Keratinocyte (primary cell): ENCODE results near the gene SON. TPM values are rescaled to one million over a fixed set of nuclear protein-coding genes. Genes with fewer than 3 reads are reported as not detected.

Source experiments
- DNase-seq: peaks from one replicate; pipeline ENCODE4 v3.0.0-alpha.2; 2011; ENCODE audit warnings: low read depth, missing footprints, low spot score
- FAIRE-seq: peaks from 2 replicates; lab custom pipeline; 2011; peaks lifted over from hg19 to GRCh38; lab: Jason Lieb, UNC
- H2AFZ ChIP-seq: 2 replicates; pipeline ENCODE4 v1.6.0; 2012; ENCODE audit warnings: low read length, control low read depth, inconsistent platforms; ENCODE audit not compliant: control insufficient read depth
- H3K27ac ChIP-seq: 2 replicates; pipeline ENCODE4 v1.5.1; 2011; ENCODE audit warnings: low read length; ENCODE audit not compliant: control insufficient read depth, insufficient read depth
- H3K27me3 ChIP-seq: 3 replicates; pipeline ENCODE4 v1.6.0; 2011; ENCODE audit warnings: low read length; ENCODE audit not compliant: control insufficient read depth, insufficient read depth; ENCODE audit errors: extremely low read depth
- H3K36me3 ChIP-seq, 2 experiments: 2 replicates in 1 of 2; 3 replicates in 1 of 2; pipeline ENCODE4 v1.5.1; 2011; ENCODE audit warnings: low read length in 2 of 2, mild to moderate bottlenecking in 1 of 2; ENCODE audit not compliant: control insufficient read depth in 2 of 2, insufficient read depth in 2 of 2; ENCODE audit errors: extremely low read depth in 1 of 2
- H3K4me1 ChIP-seq: 3 replicates; pipeline ENCODE4 v1.5.1; 2011; ENCODE audit warnings: low read length; ENCODE audit not compliant: control insufficient read depth, insufficient read depth; ENCODE audit errors: extremely low read depth
- H3K4me2 ChIP-seq: 3 replicates; pipeline ENCODE4 v1.6.0; 2011; ENCODE audit warnings: low read depth, low read length; ENCODE audit not compliant: control insufficient read depth, insufficient read depth; ENCODE audit errors: extremely low read depth
- H3K4me3 ChIP-seq, 3 experiments: fragments of 200-600 bp in 1 of 3; sonication (generic) in 1 of 3; 2 replicates in 2 of 3; 3 replicates in 1 of 3; pipeline ENCODE4 v1.5.1; 2011 to 2016; ENCODE audit warnings: low read length in 3 of 3, mild to moderate bottlenecking in 3 of 3, control low read depth in 2 of 3, inconsistent platforms in 1 of 3, low read depth in 1 of 3, mixed read lengths in 1 of 3, mixed run types in 1 of 3, moderate library complexity in 1 of 3; ENCODE audit not compliant: control insufficient read depth in 2 of 3, insufficient read depth in 2 of 3; ENCODE audit errors: extremely low read depth in 1 of 3
- H3K79me2 ChIP-seq: 2 replicates; pipeline ENCODE4 v1.6.0; 2012; ENCODE audit warnings: low read length; ENCODE audit not compliant: control insufficient read depth, insufficient read depth
- H3K9ac ChIP-seq: 3 replicates; pipeline ENCODE4 v1.6.0; 2011; ENCODE audit warnings: low read length; ENCODE audit not compliant: control insufficient read depth, insufficient read depth; ENCODE audit errors: extremely low read depth
- H3K9me1 ChIP-seq: 3 replicates; pipeline ENCODE4 v1.6.0; 2011; ENCODE audit warnings: low read length; ENCODE audit not compliant: control insufficient read depth, insufficient read depth; ENCODE audit errors: extremely low read depth
- H3K9me3 ChIP-seq: 2 replicates; pipeline ENCODE4 v1.5.1; 2012; ENCODE audit warnings: low read depth, low read length; ENCODE audit not compliant: control insufficient read depth
- H4K20me1 ChIP-seq: 3 replicates; pipeline ENCODE4 v1.6.0; 2011; ENCODE audit warnings: low read length; ENCODE audit not compliant: control insufficient read depth, insufficient read depth; ENCODE audit errors: extremely low read depth
- CTCF ChIP-seq, 3 experiments: IDR thresholded peaks in 1 of 3; conservative IDR thresholded peaks in 1 of 3; optimal IDR thresholded peaks in 1 of 3; 2 replicates in 2 of 3; 3 replicates in 1 of 3; pipeline versions ENCODE3 to v1.5.1; 2011; ENCODE audit warnings: low read length in 3 of 3, mild to moderate bottlenecking in 3 of 3, moderate library complexity in 2 of 3, control low read depth in 1 of 3, inconsistent platforms in 1 of 3; ENCODE audit not compliant: insufficient read depth in 2 of 3; ENCODE audit errors: extremely low read depth in 1 of 3
- EZH2 ChIP-seq: IDR thresholded peaks from one replicate; pipeline ENCODE4 v1.6.1; 2012; ENCODE audit warnings: inconsistent platforms, mild to moderate bottlenecking, low read length, moderate library complexity
- dilution Hi-C: fragments of 300-500 bp; cut with MboI; formaldehyde crosslinking; loops from one replicate; pipeline ENCODE4 v1.7.0; 2020; ENCODE audit warnings: low sequenced_read_pairs; ENCODE audit not compliant: extremely low pct_ligation_motif_present
- polyA plus RNA-seq, 5 experiments: library from polyadenylated mRNA; depleted of rRNA in 3 of 5; stranded (reverse) in 3 of 5; stranded (forward) in 1 of 5; unstranded in 1 of 5; fragments of >200 nt; gene quantifications; 1 replicate in 1 of 5; 2 replicates in 3 of 5; 3 replicates in 1 of 5; pipeline versions ENCODE4 v1.2.1 to v1.2.3, GENCODE V29; 2011 to 2012; ENCODE audit warnings: missing spikeins in 2 of 5, low read depth in 1 of 5, low replicate concordance in 1 of 5

Gene SON
- polyA plus RNA-seq, 1 donor (not counting 4 experiments of a cell fraction or from before 2014, with no cell fraction given): 96.0 TPM

- no peak for TF ChIP-seq EZH2
- TF ChIP-seq CTCF (optimal IDR thresholded peaks at IDR 0.05 in 1 of 3, IDR thresholded peaks at IDR 0.05 in 1 of 3, conservative IDR thresholded peaks at IDR 0.05 in 1 of 3; ENCODE audit: extremely low read depth in 1 of 3, insufficient read depth in 2 of 3, low read length in 3 of 3): no peak
- dilution Hi-C loops: no loop called here
- Histone ChIP-seq H3K36me3 (peaks cover 23 to 41% of the 10 kb centered on the region in 2 experiments), H3K4me3 (no peak overlapping the region), H3K4me1 (no peaks in the 10 kb centered on the region), H3K79me2 (no peaks in the 10 kb centered on the region), H3K9me1 (no peaks in the 10 kb centered on the region), H3K27ac (no peak overlapping the region), H3K27me3 (no peaks in the 10 kb centered on the region), H3K9ac (no peak overlapping the region), H3K4me2 (no peak overlapping the region), H3K9me3 (no peaks in the 10 kb centered on the region), H4K20me1 (no peaks in the 10 kb centered on the region), H2AFZ (no peak overlapping the region)
- DNase-seq (no peak), FAIRE-seq (no peak)
These were observed 30.4 kb upstream of the SON start for GRCh38 chr21:33512481-33512880.

- H3K9me3 ChIP-seq: no peaks in the 10 kb centered on the region
- H3K27ac ChIP-seq: no peak overlapping the region
- H3K4me2 ChIP-seq: no peak overlapping the region
- no peak overlapping the region for H3K4me3 ChIP-seq
- H3K9me1 ChIP-seq: no peaks in the 10 kb centered on the region
- FAIRE-seq: no peak
- no peak overlapping the region for H2AFZ ChIP-seq
- no peaks in the 10 kb centered on the region for H3K4me1 ChIP-seq
- no peaks in the 10 kb centered on the region for H3K79me2 ChIP-seq
- TF ChIP-seq CTCF (optimal IDR thresholded peaks at IDR 0.05 in 1 of 3, IDR thresholded peaks at IDR 0.05 in 1 of 3, conservative IDR thresholded peaks at IDR 0.05 in 1 of 3; ENCODE audit: extremely low read depth in 1 of 3, insufficient read depth in 2 of 3, low read length in 3 of 3) (no peak), EZH2 (no peak)
- H4K20me1 ChIP-seq: no peaks in the 10 kb centered on the region
- H3K27me3 ChIP-seq: no peaks in the 10 kb centered on the region
- no peak overlapping the region for H3K9ac ChIP-seq
- dilution Hi-C loops: no loop called here
- peaks cover 23 to 52% of the 10 kb centered on the region in 2 experiments for H3K36me3 ChIP-seq
- no peak for DNase-seq
These were observed 28.6 kb upstream of the SON start for GRCh38 chr21:33514229-33514628.
